HuH-7.5 (cell line): ENCODE data around the gene APOA4.

Experiments
- DNase-seq: peaks from one replicate; pipeline ENCODE4 v3.0.0; 2011; ENCODE audit warnings: low spot score

The APOA4 gene

DNA sequence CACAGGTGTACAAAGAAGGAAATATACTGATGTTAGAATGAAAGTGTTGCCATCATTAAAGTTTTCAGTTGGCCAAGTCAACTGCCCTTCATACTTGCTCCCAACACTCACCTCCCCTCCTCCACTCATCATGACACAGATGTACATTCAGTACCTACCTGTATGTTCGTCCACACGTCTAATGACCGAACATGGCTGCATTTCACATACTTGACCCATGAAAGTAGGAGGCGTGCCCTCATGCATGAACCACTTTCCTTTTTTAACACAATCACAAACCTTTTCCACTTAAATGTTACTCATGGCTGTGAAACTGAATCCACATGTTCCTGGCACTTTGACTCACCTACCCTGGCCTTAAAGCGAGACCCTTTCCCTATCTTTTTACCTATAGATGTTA, 47.1 kb downstream of the APOA4 start:
- no peak for DNase-seq

DNA sequence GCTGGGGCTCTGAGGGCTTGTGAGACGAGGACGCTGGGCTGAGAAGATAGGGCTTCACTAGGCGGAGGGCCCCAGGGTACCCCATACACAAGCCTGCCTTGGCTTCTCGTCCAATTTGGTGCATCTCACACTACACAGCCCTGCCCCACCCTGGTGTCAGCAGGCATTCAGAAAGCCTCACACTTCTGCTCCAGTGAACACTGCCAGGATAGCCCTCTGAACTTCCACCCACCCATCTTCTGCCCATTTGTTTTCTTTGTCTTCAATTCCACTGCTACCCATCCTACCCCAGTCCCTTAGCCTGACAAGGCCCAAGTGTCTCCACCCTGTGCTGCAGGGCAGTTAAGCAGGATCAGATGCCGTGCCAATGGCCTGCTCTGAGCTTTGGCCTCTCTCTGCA, 48.4 kb downstream of the APOA4 start:
- DNase-seq: no peak

DNA sequence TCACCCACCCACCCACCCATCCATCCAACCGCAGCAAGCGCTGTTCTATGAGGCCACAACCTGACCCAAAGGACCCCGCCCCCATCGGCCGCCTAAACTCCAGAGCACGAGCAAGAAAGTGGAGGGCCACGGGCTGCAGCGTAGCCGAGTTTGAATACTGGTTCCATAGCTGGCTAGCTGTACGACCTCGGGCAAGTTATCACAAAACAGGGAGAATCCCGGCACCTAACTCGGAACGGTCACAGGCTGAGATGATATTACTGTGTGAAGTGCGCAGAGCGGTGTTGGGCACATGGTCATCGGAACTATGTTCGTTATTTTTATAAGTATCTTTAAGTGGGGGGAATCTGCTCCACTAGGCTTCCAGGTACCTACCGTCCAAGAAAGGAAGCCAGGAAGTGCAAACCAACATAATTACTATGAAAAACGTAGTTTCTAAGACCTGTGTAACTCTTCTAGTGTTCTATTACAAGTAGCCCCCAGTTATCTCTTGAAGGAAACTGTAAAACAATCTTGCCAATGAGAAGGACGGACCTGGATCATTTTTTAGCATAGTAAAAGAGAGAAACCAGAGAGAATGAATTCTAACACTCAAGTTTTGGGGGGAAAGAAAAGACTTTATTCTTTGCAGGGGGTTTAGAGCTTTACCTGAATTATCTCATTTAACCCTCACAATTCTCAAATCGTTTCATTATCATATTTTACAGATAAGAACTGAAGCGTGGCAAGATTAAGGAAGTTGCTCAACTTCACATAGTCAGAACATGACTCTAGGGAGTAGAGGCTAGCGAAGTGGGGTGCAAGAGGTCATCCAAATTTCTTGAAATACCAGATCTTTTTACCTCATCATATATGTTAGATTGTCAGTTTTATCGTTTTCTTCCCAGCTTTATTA, 49.7 kb downstream of the APOA4 start:
- DNase-seq: no peak

DNA sequence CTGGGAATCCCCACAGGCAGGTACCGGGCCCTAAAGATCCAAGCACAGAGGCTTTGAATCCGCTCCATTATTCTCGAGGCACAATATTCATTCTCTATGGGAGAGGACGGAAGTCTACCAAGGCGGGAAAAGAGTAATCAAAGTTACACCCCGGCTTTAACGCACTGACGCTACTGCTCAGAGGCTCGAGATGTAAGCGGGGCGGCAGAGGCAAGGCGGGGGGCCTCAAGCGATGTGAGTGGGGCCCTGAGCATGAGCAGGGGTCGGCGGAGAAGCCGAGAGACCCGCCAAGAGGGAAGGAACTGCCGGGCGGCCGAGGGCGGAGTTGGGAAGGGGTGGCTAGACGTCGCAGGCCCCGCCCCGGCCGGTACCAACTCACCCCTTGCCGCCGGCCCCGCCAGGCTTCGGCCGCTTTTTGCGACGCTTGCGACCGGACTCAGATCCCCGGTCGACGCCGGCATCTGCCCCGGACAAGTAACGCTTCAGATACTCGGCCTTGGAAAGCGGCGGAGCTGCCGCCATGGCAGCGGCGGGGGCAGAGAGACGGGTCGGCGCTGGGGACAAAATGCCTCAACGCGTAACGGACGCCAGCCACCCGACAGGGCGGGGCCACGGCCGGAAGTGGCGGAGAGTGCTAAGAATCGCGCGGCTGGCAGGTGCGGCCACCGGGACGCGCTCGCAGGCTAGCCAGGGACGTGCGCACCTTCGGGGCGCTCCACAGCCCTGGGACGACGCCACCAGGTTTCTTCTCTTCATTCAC, 50.5 kb downstream of the APOA4 start, which contains the start of gene BUD13:
TSS of gene BUD13 (minus strand) at position 545 of the 760 bp plus-strand sequence. CDS start at position 522, 23 bp downstream.
- DNase-seq: peak; percentile 73

DNA sequence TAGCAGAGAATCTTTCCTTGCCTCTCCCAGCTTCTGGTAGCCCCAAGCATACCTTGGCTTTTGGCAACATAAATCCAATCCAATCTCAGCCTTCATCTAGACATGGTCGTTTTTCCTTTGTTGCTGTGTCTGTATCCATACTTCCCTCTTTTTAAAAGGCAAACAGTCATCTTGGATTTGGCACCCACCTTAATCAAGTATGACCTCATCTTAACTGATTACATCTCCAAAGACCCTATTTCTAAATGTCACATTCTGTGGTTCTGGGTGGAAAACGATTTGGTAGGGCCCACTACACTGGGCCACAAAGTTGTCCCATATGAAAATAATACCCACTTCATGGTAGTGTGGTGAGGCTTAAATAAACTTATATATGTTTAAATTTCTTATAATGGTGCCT, 51.2 kb downstream of the APOA4 start:
- no peak for DNase-seq
